ENCODE data around the gene ZNF3.

The ZNF3 gene

DNA sequence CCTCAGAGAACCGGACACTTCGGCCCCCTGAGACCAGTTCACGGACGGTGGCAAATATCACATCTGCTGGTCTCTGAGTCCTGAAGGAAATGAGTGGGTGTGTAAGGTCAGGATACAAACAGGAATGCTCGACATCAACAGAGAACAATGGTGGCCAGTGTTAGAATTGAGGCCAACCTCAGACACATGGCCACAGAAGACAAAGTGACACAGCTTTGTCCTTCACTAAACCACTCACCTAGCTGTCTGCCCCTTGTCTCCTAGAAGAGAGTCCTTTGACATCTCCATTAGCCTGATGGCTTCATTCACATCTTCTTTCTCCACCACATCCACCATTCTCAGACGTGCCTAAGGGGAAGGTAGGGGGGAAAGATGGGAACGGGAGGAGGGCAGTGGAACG, 11.5 kb upstream of the ZNF3 start:
- H3K18ac ChIP-seq (ENCODE audit: low read length), result no peak overlapping the region
- H2BK5ac ChIP-seq (ENCODE audit: low read depth, low read length, poor library complexity), result no peak overlapping the region
- H3K14ac ChIP-seq (ENCODE audit: low read length), result no peak overlapping the region
- no peak overlapping the region for H2AK5ac ChIP-seq (ENCODE audit: low read length)
- no peaks in the 10 kb centered on the region for H3K9me3 ChIP-seq (ENCODE audit: insufficient read depth, low read depth, low read length)
- WGBS (ENCODE audit: extremely low coverage, insufficient coverage, insufficient read length), result no CpG with 5 or more reads among the region's 8 CpGs
- no peak overlapping the region for H3K4me3 ChIP-seq (ENCODE audit: low read depth, low read length)
- no peak overlapping the region for H3K23ac ChIP-seq (ENCODE audit: low read length)
- H3K4me2 ChIP-seq (ENCODE audit: low read length), result no peak overlapping the region
- no peak overlapping the region for H2BK120ac ChIP-seq (ENCODE audit: insufficient read depth, low read length, poor library complexity)
- H3K79me2 ChIP-seq (ENCODE audit: control insufficient read depth, insufficient read depth, low read length, poor library complexity), result peaks cover 6% of the 10 kb centered on the region
- no peak overlapping the region for H3K9ac ChIP-seq (ENCODE audit: low read length)
- no peaks in the 10 kb centered on the region for H3K27me3 ChIP-seq (ENCODE audit: insufficient read depth, low read length)
- H3K36me3 ChIP-seq (ENCODE audit: control insufficient read depth in 1 of 2, insufficient read depth in 2 of 2, low read length in 2 of 2), result peaks cover 65 to 76% of the 10 kb centered on the region in 2 experiments
- no peak overlapping the region for H3K4ac ChIP-seq (ENCODE audit: low read depth, low read length)
- no peak overlapping the region for H2BK12ac ChIP-seq (ENCODE audit: low read length)
- no peak for DNase-seq
- no peak overlapping the region for H4K91ac ChIP-seq (ENCODE audit: low read depth, low read length)
- peaks cover 4 to 9% of the 10 kb centered on the region in 2 experiments for H3K4me1 ChIP-seq (ENCODE audit: control insufficient read depth in 1 of 2, insufficient read depth in 2 of 2, low read length in 2 of 2)
- H3K27ac ChIP-seq (ENCODE audit: low read depth, low read length), result no peak overlapping the region
- H4K12ac ChIP-seq (ENCODE audit: low read depth, low read length), result no peak overlapping the region
- H2AFZ ChIP-seq (ENCODE audit: insufficient read depth, low read length, poor library complexity), result no peak overlapping the region
- H4K8ac ChIP-seq (ENCODE audit: low read depth, low read length), result no peak overlapping the region
- peaks cover 11% of the 10 kb centered on the region for H3K79me1 ChIP-seq (ENCODE audit: low read length)

DNA sequence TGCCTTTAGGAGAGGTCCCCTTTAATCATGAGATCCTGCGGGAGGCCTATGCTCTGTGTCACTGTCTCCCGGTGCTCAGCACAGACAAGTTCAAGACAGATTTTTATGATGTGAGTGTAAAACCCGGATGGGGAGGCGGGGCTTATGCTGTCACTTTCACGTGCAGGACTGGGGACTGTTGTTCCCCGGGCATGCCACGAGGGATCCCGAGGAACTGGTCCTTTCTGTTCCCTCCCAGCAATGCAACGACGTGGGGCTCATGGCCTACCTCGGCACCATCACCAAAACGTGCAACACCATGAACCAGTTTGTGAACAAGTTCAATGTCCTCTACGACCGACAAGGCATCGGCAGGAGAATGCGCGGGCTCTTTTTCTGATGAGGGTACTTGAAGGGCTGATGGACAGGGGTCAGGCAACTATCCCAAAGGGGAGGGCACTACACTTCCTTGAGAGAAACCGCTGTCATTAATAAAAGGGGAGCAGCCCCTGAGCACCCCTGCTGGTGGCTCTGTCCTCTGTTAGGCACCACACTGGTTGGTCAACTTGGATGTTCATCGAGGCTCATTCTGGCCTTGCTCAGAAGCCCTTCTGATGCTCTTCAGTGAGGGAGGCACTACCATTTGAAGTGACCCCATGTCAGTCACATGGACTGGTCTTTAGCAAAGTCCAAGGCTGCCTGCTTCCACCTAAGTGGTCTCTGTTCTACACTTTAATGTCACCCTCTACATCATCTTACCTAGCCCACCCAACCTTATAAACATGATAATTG, 10.1 kb upstream of the ZNF3 start:
- DNase-seq, result peak in 1 of 2 donors; percentile 36
- WGBS (ENCODE audit: extremely low coverage, insufficient coverage, insufficient read length), result no CpG with 5 or more reads among the region's 19 CpGs
- H3K27me3 ChIP-seq (ENCODE audit: insufficient read depth, low read length), result no peaks in the 10 kb centered on the region

DNA sequence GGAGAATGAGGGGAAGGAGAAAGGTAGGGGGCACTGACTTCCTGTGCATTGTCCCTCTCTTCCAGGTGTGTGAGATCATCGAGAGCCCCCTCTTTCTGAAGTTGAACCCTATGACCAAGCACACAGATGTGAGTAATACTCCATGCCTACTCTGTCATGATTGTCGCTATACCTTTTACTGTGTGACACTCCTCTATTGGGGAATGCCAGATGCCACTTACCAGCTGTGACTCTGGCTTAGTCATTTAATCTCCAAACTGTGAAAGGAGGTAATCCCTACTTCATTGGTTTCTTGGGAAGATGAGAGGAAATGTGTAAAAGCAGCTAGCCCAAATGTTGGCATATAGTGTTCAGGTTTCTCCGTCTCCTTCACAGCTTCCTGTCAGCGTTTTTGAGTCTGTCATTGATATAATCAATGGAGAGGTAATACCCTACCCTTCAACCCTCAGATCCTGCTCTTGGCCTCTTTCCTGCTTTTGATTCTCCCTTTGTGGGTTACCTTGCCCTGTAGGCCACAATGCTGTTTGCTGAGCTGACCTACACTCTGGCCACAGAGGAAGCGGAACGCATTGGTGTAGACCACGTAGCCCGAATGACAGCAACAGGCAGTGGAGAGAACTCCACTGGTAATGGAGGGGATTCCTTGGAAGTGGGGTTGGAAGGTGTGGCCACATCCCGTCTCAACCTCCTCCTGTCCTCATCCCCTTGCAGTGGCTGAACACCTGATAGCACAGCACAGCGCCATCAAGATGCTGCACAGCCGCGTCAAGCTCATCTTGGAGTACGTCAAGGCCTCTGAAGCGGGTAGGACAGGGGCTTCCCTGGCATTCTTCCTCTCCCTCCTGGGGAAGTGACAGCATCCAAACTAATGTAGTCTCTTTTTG, 9.2 kb upstream of the ZNF3 start:
- no peak overlapping the region for H2AFZ ChIP-seq (ENCODE audit: insufficient read depth, low read length, poor library complexity)
- no peaks in the 10 kb centered on the region for H3K9me3 ChIP-seq (ENCODE audit: insufficient read depth, low read depth, low read length)
- no peak overlapping the region for H2AK5ac ChIP-seq (ENCODE audit: low read length)
- H2BK12ac ChIP-seq (ENCODE audit: low read length), result no peak overlapping the region
- no peak for DNase-seq
- no peak overlapping the region for H3K14ac ChIP-seq (ENCODE audit: low read length)
- no peak overlapping the region for H3K4me3 ChIP-seq (ENCODE audit: low read depth, low read length)
- peaks cover 45 to 54% of the 10 kb centered on the region in 2 experiments for H3K36me3 ChIP-seq (ENCODE audit: control insufficient read depth in 1 of 2, insufficient read depth in 2 of 2, low read length in 2 of 2)
- H3K4ac ChIP-seq (ENCODE audit: low read depth, low read length), result no peak overlapping the region
- no peak overlapping the region for H2BK120ac ChIP-seq (ENCODE audit: insufficient read depth, low read length, poor library complexity)
- no peak overlapping the region for H3K27ac ChIP-seq (ENCODE audit: low read depth, low read length)
- peaks cover 17% of the 10 kb centered on the region for H3K79me1 ChIP-seq (ENCODE audit: low read length)
- H3K79me2 ChIP-seq (ENCODE audit: control insufficient read depth, insufficient read depth, low read length, poor library complexity), result peaks cover 6% of the 10 kb centered on the region
- H3K9ac ChIP-seq (ENCODE audit: low read length), result no peak overlapping the region
- no CpG with 5 or more reads among the region's 14 CpGs for WGBS (ENCODE audit: extremely low coverage, insufficient coverage, insufficient read length)
- H3K18ac ChIP-seq (ENCODE audit: low read length), result no peak overlapping the region
- H4K12ac ChIP-seq (ENCODE audit: low read depth, low read length), result no peak overlapping the region
- H3K27me3 ChIP-seq (ENCODE audit: insufficient read depth, low read length), result no peaks in the 10 kb centered on the region
- peak overlapping the region; percentile 43 for H3K23ac ChIP-seq (ENCODE audit: low read length)
- H4K91ac ChIP-seq (ENCODE audit: low read depth, low read length), result no peak overlapping the region
- no peak overlapping the region for H2BK5ac ChIP-seq (ENCODE audit: low read depth, low read length, poor library complexity)
- no peak overlapping the region for H3K4me2 ChIP-seq (ENCODE audit: low read length)
- H4K8ac ChIP-seq (ENCODE audit: low read depth, low read length), result no peak overlapping the region
- H3K4me1 ChIP-seq (ENCODE audit: control insufficient read depth in 1 of 2, insufficient read depth in 2 of 2, low read length in 2 of 2), result peaks cover 9 to 15% of the 10 kb centered on the region in 2 experiments

More for the DNA sequence above, 10.1 kb upstream of the ZNF3 start:
- Histone ChIP-seq H2AK5ac (ENCODE audit: low read length) (no peak overlapping the region), H3K79me2 (ENCODE audit: control insufficient read depth, insufficient read depth, low read length, poor library complexity) (peaks cover 6% of the 10 kb centered on the region), H3K9me3 (ENCODE audit: insufficient read depth, low read depth, low read length) (no peaks in the 10 kb centered on the region), H3K4me2 (ENCODE audit: low read length) (no peak overlapping the region), H3K27ac (ENCODE audit: low read depth, low read length) (no peak overlapping the region), H3K36me3 (ENCODE audit: control insufficient read depth in 1 of 2, insufficient read depth in 2 of 2, low read length in 2 of 2) (peaks cover 53 to 62% of the 10 kb centered on the region in 2 experiments), H3K4me3 (ENCODE audit: low read depth, low read length) (no peak overlapping the region), H3K4ac (ENCODE audit: low read depth, low read length) (no peak overlapping the region), H3K18ac (ENCODE audit: low read length) (no peak overlapping the region), H2BK120ac (ENCODE audit: insufficient read depth, low read length, poor library complexity) (no peak overlapping the region), H2BK5ac (ENCODE audit: low read depth, low read length, poor library complexity) (no peak overlapping the region), H4K91ac (ENCODE audit: low read depth, low read length) (no peak overlapping the region), H3K79me1 (ENCODE audit: low read length) (peaks cover 17% of the 10 kb centered on the region), H2AFZ (ENCODE audit: insufficient read depth, low read length, poor library complexity) (no peak overlapping the region), H3K14ac (ENCODE audit: low read length) (no peak overlapping the region), H2BK12ac (ENCODE audit: low read length) (no peak overlapping the region), H4K12ac (ENCODE audit: low read depth, low read length) (no peak overlapping the region), H3K4me1 (ENCODE audit: control insufficient read depth in 1 of 2, insufficient read depth in 2 of 2, low read length in 2 of 2) (peaks cover 9 to 15% of the 10 kb centered on the region in 2 experiments), H3K9ac (ENCODE audit: low read length) (no peak overlapping the region), H4K8ac (ENCODE audit: low read depth, low read length) (no peak overlapping the region), H3K23ac (ENCODE audit: low read length) (no peak overlapping the region)

DNA sequence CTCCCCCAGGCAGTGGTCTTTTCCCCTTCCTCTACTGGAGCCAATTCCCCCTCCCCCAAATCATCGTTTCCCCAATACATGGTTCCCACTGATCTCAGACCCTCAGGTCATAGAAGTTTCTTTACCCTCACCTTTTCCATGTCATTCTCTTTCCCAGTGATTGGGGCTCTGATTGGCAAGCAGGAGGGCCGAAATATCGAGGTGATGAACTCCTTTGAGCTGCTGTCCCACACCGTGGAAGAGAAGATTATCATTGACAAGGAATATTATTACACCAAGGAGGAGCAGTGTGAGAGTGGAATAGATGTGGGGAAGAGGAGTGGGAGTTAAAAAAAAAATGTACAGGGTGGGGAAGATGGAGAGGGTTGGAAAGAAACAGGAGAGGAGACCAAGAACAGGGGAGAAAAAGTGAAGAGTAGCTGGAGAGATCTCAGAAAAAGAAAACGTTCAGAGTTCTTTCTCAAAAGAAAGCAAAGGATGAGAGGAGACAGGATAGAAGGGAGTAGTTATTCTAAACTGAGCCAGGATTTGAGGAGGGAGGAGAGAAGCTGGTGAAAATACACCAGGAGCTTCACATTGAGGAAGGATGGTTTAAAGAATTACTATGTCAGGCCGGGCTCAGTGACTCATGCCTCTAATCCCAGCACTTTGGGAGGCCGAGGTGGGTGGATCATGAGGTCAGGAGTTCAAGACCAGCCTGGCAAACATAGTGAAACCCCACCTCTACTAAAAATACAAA, 8.1 kb upstream of the ZNF3 start:
- Histone ChIP-seq H3K18ac (ENCODE audit: low read length) (no peak overlapping the region), H3K79me1 (ENCODE audit: low read length) (peaks cover 17% of the 10 kb centered on the region), H2AK5ac (ENCODE audit: low read length) (peak overlapping the region; percentile 42), H3K36me3 (ENCODE audit: control insufficient read depth in 1 of 2, insufficient read depth in 2 of 2, low read length in 2 of 2) (peaks cover 33 to 43% of the 10 kb centered on the region in 2 experiments), H3K4me2 (ENCODE audit: low read length) (peak overlapping the region; percentile 92), H3K27ac (ENCODE audit: low read depth, low read length) (peak overlapping the region; percentile 34), H3K79me2 (ENCODE audit: control insufficient read depth, insufficient read depth, low read length, poor library complexity) (peaks cover 6% of the 10 kb centered on the region), H3K4me1 (ENCODE audit: control insufficient read depth in 1 of 2, insufficient read depth in 2 of 2, low read length in 2 of 2) (peaks cover 9 to 15% of the 10 kb centered on the region in 2 experiments), H2BK120ac (ENCODE audit: insufficient read depth, low read length, poor library complexity) (no peak overlapping the region), H3K4me3 (ENCODE audit: low read depth, low read length) (peak overlapping the region; percentile 89), H4K91ac (ENCODE audit: low read depth, low read length) (peak overlapping the region; percentile 84), H2BK12ac (ENCODE audit: low read length) (no peak overlapping the region), H3K14ac (ENCODE audit: low read length) (peak overlapping the region; percentile 75), H3K23ac (ENCODE audit: low read length) (no peak overlapping the region), H3K9ac (ENCODE audit: low read length) (peak overlapping the region; percentile 92), H2AFZ (ENCODE audit: insufficient read depth, low read length, poor library complexity) (peak overlapping the region; percentile 97), H2BK5ac (ENCODE audit: low read depth, low read length, poor library complexity) (peak overlapping the region; percentile 24), H4K8ac (ENCODE audit: low read depth, low read length) (peak overlapping the region; percentile 92), H4K12ac (ENCODE audit: low read depth, low read length) (peak overlapping the region; percentile 72), H3K9me3 (ENCODE audit: insufficient read depth, low read depth, low read length) (no peaks in the 10 kb centered on the region), H3K27me3 (ENCODE audit: insufficient read depth, low read length) (no peaks in the 10 kb centered on the region), H3K4ac (ENCODE audit: low read depth, low read length) (no peak overlapping the region)
- no peak for DNase-seq
- no CpG with 5 or more reads among the region's 7 CpGs for WGBS (ENCODE audit: extremely low coverage, insufficient coverage, insufficient read length)

Data from trophoblast cell (in vitro differentiated cells and primary cell).